Stimulated activated CD4-positive, alpha-beta T cell treated with anti-CD3 and anti-CD28 coated beads, Interleukin-15, amount 100 ng/mL, for 24 hours (primary cell): ENCODE measurements around the gene SPTBN2.

ENCODE experiments used
- DNase-seq: peaks from one replicate; pipeline ENCODE4 v3.0.0-alpha.2; 2020

The SPTBN2 gene

DNA sequence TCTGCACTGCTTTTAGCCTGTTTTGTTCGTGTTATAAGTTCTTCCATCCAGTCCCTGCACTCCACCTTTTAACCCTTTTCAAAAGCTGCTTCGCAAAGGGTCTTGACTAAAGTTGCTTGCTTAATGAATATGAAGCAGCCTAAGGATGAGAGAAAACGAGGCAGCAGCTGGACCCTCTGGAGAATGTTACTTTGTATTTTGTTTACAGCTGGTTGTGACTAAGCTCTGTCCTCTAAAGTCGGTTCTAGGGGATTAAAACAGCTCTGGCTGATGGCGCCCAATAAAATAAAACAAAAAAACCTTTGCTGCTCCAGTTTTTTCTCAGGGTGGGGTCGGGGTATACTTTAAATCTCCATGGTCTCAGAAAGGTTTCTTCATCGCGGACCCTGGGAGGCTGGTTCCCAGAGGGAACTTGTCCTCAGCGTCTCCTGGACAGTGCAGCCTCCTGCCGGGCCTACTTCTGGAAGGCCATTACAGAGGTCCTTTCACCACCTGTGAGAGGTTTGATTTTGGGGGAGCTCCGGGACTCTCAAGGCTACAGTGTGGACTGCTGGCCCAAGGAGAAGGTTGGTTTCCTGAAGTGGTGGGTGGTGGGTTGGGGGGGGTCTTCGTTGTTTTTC is 91.3 kb downstream of the SPTBN2 start:
- DNase-seq = no peak

DNA sequence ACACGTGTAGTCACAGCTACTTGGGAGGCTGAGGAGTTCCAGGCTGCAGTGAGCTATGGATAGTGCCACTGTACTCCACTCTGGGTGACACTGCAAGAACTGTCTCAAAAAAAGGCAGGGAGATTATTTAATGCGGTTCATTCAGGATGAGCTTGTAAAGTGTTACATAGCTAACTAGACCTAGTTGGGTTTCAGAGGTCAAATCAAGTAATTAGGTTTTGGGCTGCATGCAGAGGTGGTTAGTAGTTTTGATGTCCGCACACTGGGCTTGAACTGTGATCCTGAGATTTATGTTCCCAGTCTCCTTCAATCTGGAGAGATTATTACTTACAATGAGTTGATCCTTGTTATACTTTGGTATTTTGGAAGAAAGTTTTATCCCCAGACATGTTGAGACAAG is 92.6 kb downstream of the SPTBN2 start:
- no peak for DNase-seq
